HG02610 (cell line): ENCODE results near the gene ADD2.
"Not testable (repeated sequence)": the region's sequence is repeated elsewhere in the genome, so short reads cannot be mapped to it uniquely, and the experiment has no call there.

ENCODE experiments used
- ATAC-seq: cut with Tn5 transposase; IDR thresholded peaks from one replicate; pipeline ENCODE4 v1.9.1; 2021; ENCODE audit warnings: mild to moderate bottlenecking, moderate library complexity; ENCODE audit not compliant: unreplicated experiment

ADD2 gene

DNA sequence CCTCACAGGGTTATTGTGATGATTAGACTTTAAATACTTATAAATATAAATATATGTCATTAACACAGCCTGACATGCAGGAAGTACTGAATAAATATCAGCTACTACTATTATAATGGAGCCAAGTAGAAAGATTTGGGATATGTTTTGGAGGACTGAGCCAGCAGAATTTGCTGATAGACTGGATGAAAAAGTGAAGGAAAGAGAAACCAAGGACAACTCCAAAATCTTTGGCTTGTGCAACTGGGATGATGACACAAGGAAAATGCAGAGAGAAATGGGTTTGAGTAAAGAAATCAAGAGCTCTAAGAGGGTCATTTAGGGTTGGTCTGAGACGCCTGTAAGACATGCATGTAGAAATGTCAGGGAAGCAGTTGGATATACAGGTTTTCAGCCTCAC lies 15.6 kb downstream of the ADD2 start:
- ATAC-seq = no peak

DNA sequence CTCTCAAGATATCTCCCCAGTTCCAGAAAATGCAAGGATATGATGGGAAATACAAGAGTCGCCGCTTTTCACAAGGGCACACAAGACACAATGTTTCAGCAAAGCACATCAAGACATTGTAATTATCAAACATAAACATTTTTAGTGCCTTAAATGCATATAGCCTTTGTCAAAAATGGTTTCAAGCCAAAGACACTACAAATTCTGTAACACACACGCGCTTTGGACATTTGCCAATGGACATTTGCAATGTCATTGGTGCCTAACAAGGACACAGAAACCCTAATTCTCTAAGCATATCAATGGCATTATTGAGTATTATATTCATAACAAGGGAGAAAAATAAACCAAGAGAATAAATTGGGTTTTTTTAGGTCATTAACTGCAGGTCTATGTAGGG lies 16.1 kb downstream of the ADD2 start:
- ATAC-seq = no peak

- no peak for ATAC-seq
Observed at GRCh38 chr2:70750320-70750719, 17.7 kb downstream of the ADD2 start.

DNA sequence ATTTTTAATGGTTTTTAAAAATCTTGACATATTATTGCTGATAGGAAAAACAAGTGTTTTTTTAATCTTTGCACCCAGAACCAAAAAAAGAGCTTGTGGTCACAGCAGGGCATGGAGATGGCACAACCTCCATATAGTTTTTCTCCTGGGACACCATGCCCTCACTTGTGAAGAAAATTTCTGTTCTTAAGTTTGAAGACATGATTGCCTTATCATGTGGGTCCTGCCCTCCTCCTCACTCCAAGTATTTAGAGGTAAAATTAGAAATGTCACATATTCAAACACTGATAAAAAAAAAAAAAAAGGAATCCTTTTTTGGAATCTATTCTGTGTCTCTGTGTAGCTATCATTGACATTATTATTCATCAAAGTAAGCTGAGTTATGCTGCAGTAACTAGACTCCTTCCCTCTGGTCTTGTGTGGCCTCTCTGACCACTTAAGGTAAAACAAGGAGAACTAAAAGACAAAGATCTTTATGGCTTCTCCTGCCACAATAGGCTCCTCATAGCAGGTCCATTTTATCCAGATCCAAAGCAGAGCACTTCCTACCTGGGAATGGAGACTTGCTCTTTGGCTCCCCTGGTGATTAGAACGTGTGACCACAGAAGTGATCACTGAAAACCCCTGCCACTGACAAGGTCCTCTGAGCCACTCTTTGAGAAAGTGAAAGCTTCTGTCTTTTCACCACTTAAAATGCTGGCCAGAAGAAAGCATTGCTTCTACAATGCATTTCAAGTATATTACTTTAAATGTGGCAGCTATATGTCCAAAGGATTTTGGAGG lies 19.8 kb downstream of the ADD2 start:
- no peak for ATAC-seq

DNA sequence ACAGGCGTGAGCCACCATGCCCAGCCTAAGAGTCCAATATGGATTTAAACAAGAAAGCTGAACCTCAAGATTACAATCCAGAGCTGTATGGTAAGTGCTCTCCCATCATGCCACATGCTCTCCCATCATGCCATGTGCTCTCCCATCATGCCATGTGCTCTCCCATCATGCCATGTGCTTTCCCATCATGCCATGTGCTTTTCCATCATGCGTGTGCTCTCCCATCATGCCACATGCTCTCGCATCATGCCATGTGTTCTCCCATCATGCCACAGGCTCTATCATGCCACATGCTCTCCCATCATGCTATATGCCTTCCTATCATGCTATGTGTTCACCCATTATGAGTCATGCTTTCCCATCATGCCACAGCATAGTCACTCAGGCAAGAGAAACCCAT lies 20.7 kb downstream of the ADD2 start:
- no peak for ATAC-seq

GRCh38 chr2:70746094-70746974 lies 21.7 kb downstream of the ADD2 start:
- ATAC-seq = no peak

- ATAC-seq = no peak
Observed at GRCh38 chr2:70745276-70745825, 22.6 kb downstream of the ADD2 start.

GRCh38 chr2:70744397-70744796 lies 23.6 kb downstream of the ADD2 start:
- no peak for ATAC-seq

GRCh38 chr2:70743677-70744076 lies 24.3 kb downstream of the ADD2 start:
- ATAC-seq = no peak

DNA sequence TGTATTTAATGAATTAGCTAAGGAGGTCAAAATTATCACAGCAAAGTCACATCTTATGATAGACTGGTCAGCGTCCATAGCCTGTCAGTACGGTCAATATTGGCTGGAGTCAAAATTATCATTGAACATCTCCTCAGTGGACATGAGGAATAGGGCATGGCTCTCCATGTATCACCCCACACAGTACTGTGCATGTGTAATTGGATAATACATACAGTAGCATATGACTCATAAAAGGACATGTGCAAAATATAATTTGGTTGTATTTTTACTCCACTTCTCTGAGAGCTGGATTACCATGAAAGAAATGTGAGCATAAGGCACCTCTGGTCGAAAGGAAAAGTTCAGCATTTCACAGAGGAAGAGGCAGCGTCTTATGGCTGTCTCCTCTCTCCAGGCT lies 24.9 kb downstream of the ADD2 start:
- no peak for ATAC-seq

DNA sequence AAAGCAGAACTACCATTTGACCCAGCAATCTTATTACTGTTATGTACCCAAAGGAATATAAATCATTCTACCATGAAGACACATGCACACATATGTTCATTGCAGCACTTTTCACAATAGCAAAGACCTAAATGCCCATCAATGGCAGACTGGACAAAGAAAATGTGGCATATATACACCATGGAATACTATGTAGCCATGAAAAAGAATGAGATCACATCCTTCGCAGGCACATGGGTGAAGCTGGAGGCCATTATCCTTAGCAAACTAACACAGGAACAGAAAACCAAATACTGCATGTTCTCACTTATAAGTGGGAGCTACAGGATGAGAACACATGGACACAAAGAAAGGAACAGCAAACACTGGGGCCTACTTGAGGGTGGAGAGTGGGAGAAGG lies 28.5 kb downstream of the ADD2 start:
- not testable (repeated sequence) for ATAC-seq

DNA sequence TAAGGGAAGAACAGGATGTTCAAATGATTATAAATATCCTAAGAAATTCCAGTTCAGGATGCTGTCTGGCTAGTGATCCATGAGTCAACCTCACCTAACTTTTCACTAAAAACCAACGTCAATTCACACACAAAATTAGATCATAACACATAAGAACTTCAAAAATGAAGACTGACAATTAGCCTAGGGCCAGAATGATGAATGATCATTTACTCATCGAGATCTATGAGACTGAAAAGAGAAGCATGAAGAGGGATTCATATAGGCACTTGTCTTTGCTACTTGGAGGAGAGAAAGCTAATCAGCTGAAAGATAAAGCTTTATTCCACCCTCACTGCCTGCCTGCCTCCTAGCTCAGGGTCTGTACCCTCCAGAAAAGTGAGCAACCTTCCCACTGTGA lies 29.8 kb downstream of the ADD2 start:
- no peak for ATAC-seq

DNA sequence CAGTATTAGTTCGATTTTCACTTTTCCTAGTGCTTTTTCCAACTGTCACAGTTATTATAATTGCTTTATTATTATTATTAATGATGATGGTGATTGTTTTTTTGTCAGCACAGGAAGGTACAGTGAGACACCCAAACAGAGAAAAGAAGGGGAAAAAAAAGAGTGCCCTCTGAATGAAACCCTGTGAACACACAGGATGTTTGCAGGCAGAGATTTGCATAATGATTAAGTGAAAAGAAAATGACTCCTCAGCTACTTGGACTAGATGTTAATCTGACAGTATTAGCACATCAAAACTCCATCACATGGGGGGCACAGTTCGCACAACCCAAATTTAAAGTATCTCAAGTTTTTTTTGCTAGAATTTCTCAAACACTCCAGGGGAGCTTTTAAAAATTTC lies 32.9 kb downstream of the ADD2 start:
- no peak for ATAC-seq

DNA sequence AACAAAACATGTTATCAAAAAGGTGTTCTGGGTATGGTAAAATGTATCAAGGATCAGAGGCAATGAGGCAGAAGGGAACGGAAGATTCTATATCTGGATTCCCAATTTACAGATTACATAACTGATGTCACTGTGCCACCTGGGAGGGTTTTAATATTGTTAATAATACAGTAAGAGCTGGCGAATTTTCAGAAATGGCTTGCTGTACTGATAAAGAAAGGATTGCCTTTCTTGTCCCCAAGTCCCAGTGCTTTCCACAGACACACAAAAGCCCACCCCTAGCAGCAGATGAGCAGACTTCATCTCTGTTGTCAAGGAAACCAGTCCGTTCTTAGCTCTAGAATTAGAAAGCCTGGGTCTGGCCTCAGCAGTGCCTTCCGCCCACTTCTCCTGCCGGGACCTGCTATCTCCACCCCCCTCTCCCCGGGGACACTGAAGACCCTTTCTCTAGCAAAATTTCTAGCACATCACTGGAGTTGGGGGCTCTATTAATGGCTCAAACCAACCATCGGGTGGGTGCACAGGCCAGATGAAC lies 34.3 kb downstream of the ADD2 start:
- no peak for ATAC-seq

- no peak for ATAC-seq
Observed at GRCh38 chr2:70732766-70733645, 35.0 kb downstream of the ADD2 start.

GRCh38 chr2:70730730-70731129 lies 37.3 kb downstream of the ADD2 start:
- no peak for ATAC-seq

DNA sequence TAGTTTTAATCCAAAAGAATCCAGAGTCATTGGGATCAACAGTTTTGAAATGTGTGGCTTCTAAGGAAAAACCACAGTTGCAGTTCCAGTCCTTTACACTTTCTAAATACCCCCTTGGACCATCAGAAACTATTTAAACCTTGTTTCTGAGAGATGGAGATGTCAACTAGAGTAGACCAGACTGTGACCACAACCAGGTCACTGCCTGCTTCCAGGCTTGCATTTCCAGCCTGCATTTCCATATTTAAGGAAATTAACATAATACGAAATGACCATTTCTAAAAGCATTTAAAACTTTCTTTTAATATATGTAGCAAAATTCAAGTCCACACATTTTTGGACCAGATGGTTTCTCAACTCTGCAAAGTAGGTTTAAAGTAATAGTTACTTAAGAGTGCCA lies 38.4 kb downstream of the ADD2 start:
- ATAC-seq = no peak

- ATAC-seq = no peak
Observed at GRCh38 chr2:70728128-70728527, 39.9 kb downstream of the ADD2 start.

DNA sequence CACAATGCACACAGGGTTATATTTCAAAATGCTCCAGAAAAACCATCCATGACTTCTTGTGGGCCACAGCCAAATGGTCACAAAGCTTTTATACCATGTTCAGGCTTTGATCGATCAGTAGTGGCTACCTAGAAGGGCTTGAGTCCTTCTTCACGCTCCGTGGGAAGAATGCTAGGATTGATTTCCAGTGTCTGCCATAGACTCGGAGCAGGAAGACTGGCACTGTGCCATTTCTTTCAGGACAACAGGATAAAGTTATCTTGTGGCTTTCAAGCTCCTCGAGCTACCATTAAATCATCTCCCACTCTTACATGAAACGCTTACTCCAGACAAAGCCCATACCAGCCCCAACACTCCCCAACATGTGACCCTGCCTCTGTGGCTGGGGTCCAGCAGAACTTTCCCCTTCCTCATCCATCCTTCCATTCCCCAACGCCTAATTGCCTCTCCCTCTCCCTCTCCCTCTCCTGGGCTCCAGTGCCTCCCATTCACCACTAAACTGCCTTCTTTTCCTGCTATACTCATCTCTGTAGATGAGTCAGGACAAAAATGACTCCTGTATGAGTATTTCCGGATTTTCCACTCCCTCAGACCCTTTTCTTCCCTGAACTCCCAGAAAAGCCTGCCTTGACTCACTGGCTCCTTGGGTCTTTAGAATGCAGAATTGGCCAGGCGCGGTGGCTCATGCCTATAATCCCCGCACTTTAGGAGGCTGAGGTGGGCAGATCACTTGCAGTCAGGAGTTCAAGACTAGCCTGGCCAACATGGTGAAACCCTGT lies 40.9 kb downstream of the ADD2 start:
- ATAC-seq = no peak

DNA sequence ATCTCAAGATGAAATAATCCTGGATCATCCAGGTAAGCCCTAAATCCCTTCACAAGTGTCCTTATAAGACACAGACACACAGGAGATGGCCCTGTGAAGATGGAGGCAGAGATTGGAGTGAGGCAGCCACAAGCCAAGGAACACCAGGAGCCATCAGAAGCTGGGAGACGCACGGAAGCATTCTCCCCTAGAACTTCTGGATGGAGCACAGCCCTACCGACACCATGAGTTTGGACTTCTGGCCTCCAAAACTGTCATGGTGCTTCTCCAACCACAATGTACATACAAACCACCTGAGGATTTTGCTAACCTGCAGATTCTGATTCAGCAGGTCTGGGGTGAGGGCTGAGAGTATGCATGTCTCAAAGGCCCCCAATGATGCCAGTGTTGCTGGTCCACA lies 42.5 kb downstream of the ADD2 start:
- no peak for ATAC-seq
